Psoas muscle (tissue), 8 donors: ENCODE measurements around the gene CDCA8. TPM values are rescaled to one million over a fixed set of nuclear protein-coding genes. Genes with fewer than 3 reads are reported as not detected.

Source experiments
- ATAC-seq, 4 donors: fragments of 200-7000 bp; cut with Tn5 transposase; one replicate each; pipeline ENCODE4 v1.9.1; 2020; ENCODE audit warnings: moderate library complexity in 3 of 4, mild to moderate bottlenecking in 2 of 4
- DNase-seq, 2 donors: peaks; one replicate each; pipeline ENCODE4 v3.0.0-alpha.2; 2020
- H3K27ac ChIP-seq: fragments of 200-600 bp; one replicate; pipeline ENCODE4 v1.8.0; 2022
- H3K27me3 ChIP-seq, 3 donors: fragments of 200-600 bp in 1 of 3; one replicate each; pipeline versions ENCODE4 v1.6.1 to v1.8.0; 2013 to 2022; ENCODE audit warnings: low read length in 2 of 3, mild to moderate bottlenecking in 2 of 3, moderate library complexity in 1 of 3; ENCODE audit not compliant: insufficient read depth in 3 of 3
- H3K36me3 ChIP-seq, 2 donors: fragments of 200-600 bp in 1 of 2; one replicate each; pipeline versions ENCODE4 v1.6.1 to v1.8.0; 2013 to 2022; ENCODE audit warnings: low read depth in 1 of 2, mild to moderate bottlenecking in 1 of 2, moderate library complexity in 1 of 2; ENCODE audit not compliant: insufficient read depth in 1 of 2
- H3K4me1 ChIP-seq: fragments of 200-600 bp; one replicate; pipeline ENCODE4 v1.8.0; 2022
- H3K4me3 ChIP-seq: fragments of 200-600 bp; one replicate; pipeline ENCODE4 v1.8.0; 2022; ENCODE audit warnings: mild to moderate bottlenecking
- H3K9me3 ChIP-seq: fragments of 200-600 bp; one replicate; pipeline ENCODE4 v1.8.0; 2022
- CTCF ChIP-seq: fragments of 200-600 bp; IDR thresholded peaks from one replicate; pipeline ENCODE4 v1.8.0; 2022; ENCODE audit warnings: antibody characterized with exemption
- WGBS, 3 donors: extraction: QIAGEN DNeasy Blood & Tissue Kit; methylation state at CpG; one replicate each; pipeline versions ENCODE4 v1.1.6 to v1.1.7; 2013; 5-methylcytosine and 5-hydroxymethylcytosine counted together
- intact Hi-C, 2 donors: fragments of 100-400 bp; cut with DNase I; formaldehyde crosslinking; loops; one replicate each; pipeline versions ENCODE4 v1.11.0 to v1.14.2; 2022
- polyA plus RNA-seq, 3 donors: library from polyadenylated mRNA; stranded (reverse); fragments of 200-250 nt; gene quantifications; one replicate each; pipeline ENCODE4 v1.2.3, GENCODE V29; 2013
- total RNA-seq, 4 donors: library from RNA; stranded (reverse); fragmentation: NEBNext Ultra II Directional in 2 of 4; extraction: Animal tissue kit (Norgen Biotek cat#: 25700) in 2 of 4; gene quantifications; one replicate each; pipeline versions ENCODE4 v1.2.1 to v1.2.4, GENCODE V29; 2021 to 2023
- donor health status: healthy with polysubstance abuse.
- donor health status: DM: no; HTN: no; CAD: no; lungs with moderate emphysema.
- donor health status: Bipolar disorder and iron deficiency.
- donor health status: healthy.
- donor health status: DM: yes; HTN: yes; CAD: no.
- donor health status: DM: no; HTN: no; CAD: no.
- donor health status: DM: no; HTN: no; CAD: no.
- donor health status: DM: yes; HTN: yes; CAD: no.

CDCA8 gene
- total and polyA plus RNA-seq, 7 donors, result 0.10 to 0.78 (median 0.23) TPM

- TF ChIP-seq CTCF, result no peak
- peaks cover 0 to 39% (median 4%) of the 10 kb centered on the region in 3 donors for H3K27me3 ChIP-seq
- DNase-seq (no peak), ATAC-seq (no peak)
- no peaks in the 10 kb centered on the region for H3K9me3 ChIP-seq
- whole genome bisulfite sequencing, 3 donors, result 77 to 87% (median 78%) methylated on average over 4 of the region's 4 CpGs
- H3K4me3 ChIP-seq, result no peak overlapping the region
- no peaks in the 10 kb centered on the region for H3K36me3 ChIP-seq
- intact Hi-C loops, result no loop called here
- no peaks in the 10 kb centered on the region for H3K4me1 ChIP-seq
- H3K27ac ChIP-seq, result no peak overlapping the region
Observed at GRCh38 chr1:37728416-37728815, 36.1 kb downstream of the CDCA8 start.

- ATAC-seq (no peak), DNase-seq (no peak)
- Histone ChIP-seq H3K36me3 (no peaks in the 10 kb centered on the region), H3K27me3 (peaks cover 0 to 50% (median 6%) of the 10 kb centered on the region in 3 donors), H3K4me1 (no peaks in the 10 kb centered on the region), H3K9me3 (no peaks in the 10 kb centered on the region), H3K27ac (no peak overlapping the region), H3K4me3 (no peak overlapping the region)
- TF ChIP-seq CTCF, result no peak
- intact Hi-C loops, result no loop called here
- WGBS, 3 donors, result 67 to 77% (median 67%) methylated on average over 5 of the region's 5 CpGs
Observed at GRCh38 chr1:37730376-37730775, 38.1 kb downstream of the CDCA8 start.

- H3K27me3 ChIP-seq, result peaks cover 0 to 47% (median 5%) of the 10 kb centered on the region in 3 donors
- no peak overlapping the region for H3K27ac ChIP-seq
- H3K36me3 ChIP-seq, result no peaks in the 10 kb centered on the region
- DNase-seq, result no peak
- intact Hi-C loops, result no loop called here
- no peaks in the 10 kb centered on the region for H3K9me3 ChIP-seq
- no peak for ATAC-seq
- TF ChIP-seq CTCF, result no peak
- H3K4me3 ChIP-seq, result no peak overlapping the region
- WGBS, 3 donors, result 83 to 89% (median 85%) methylated on average over 15 of the region's 15 CpGs
- H3K4me1 ChIP-seq, result no peaks in the 10 kb centered on the region
Observed at GRCh38 chr1:37731312-37732019, 39.1 kb downstream of the CDCA8 start.

- Histone ChIP-seq H3K4me1 (no peaks in the 10 kb centered on the region), H3K27ac (no peak overlapping the region), H3K36me3 (no peaks in the 10 kb centered on the region), H3K4me3 (no peak overlapping the region), H3K27me3 (peaks cover 0 to 44% (median 5%) of the 10 kb centered on the region in 3 donors), H3K9me3 (no peaks in the 10 kb centered on the region)
- intact Hi-C loops, result no loop called here
- DNase-seq (peak in 1 of 2 donors; percentile 34), ATAC-seq (no peak)
- TF ChIP-seq CTCF, result no peak
- 71 to 75% (median 74%) methylated on average over 12 of the region's 12 CpGs for WGBS, 3 donors
Observed at GRCh38 chr1:37732111-37732780, 39.9 kb downstream of the CDCA8 start.
